Activated naive CD8-positive, alpha-beta T cell treated with anti-CD3 and anti-CD28 coated beads for 36 hours (primary cell): Measurements from ENCODE around the gene IGDCC3. TPM values are rescaled to one million over a fixed set of nuclear protein-coding genes. Genes with fewer than 3 reads are reported as not detected.
"Not testable (repeated sequence)": the region's sequence is repeated elsewhere in the genome, so short reads cannot be mapped to it uniquely, and the experiment has no call there.

Experiments
- DNase-seq: peaks from one replicate; pipeline ENCODE4 v3.0.0; 2021
- H3K27ac Mint-ChIP-seq: one replicate; pipeline ENCODE4 v1.8.0; 2022; ENCODE audit warnings: mild to moderate bottlenecking, moderate library complexity, mixed read lengths
- H3K27me3 Mint-ChIP-seq: one replicate; pipeline ENCODE4 v1.8.0; 2022; ENCODE audit warnings: mild to moderate bottlenecking, mixed read lengths
- H3K36me3 Mint-ChIP-seq: one replicate; pipeline ENCODE4 v1.8.0; 2021; ENCODE audit warnings: mild to moderate bottlenecking, mixed read lengths
- H3K4me1 Mint-ChIP-seq: one replicate; pipeline ENCODE4 v1.8.0; 2021; ENCODE audit warnings: mixed read lengths
- H3K4me3 Mint-ChIP-seq: one replicate; pipeline ENCODE4 v1.8.0; 2022; ENCODE audit warnings: mild to moderate bottlenecking, moderate library complexity, mixed read lengths
- H3K9me3 Mint-ChIP-seq: one replicate; pipeline ENCODE4 v1.8.0; 2022; ENCODE audit warnings: mixed read lengths
- total RNA-seq, 2 experiments: library from RNA; stranded (reverse); gene quantifications; one replicate each; pipeline ENCODE4 v1.2.3, GENCODE V29; 2021

IGDCC3 gene
- total RNA-seq, 2 experiments from 2014 or later = not detected

DNA sequence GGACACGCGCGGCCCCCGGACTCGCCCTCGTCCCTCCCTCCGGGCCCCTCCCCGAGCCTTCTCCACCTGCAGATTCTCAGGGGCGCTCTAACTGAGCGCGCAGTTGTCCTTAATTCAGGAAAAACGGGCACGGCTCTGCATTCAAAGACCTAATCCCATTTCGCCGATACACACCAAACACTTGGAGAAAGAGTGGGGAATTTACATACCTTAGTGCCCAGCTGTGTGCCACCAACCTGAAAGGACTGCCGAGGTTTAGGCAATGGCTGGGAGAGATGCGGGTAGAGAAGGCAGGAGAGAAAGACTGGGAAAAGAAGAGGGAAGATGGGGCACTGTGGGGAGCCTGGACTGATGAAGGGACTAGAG lies 21.8 kb downstream of the IGDCC3 start:
- Mint-ChIP-seq H3K27ac (no peak overlapping the region), H3K4me3 (no peak overlapping the region), H3K4me1 (peaks cover 2% of the 10 kb centered on the region), H3K9me3 (peaks cover 11% of the 10 kb centered on the region), H3K27me3 (peaks cover 50% of the 10 kb centered on the region), H3K36me3 (no peaks in the 10 kb centered on the region)
- no peak for DNase-seq

DNA sequence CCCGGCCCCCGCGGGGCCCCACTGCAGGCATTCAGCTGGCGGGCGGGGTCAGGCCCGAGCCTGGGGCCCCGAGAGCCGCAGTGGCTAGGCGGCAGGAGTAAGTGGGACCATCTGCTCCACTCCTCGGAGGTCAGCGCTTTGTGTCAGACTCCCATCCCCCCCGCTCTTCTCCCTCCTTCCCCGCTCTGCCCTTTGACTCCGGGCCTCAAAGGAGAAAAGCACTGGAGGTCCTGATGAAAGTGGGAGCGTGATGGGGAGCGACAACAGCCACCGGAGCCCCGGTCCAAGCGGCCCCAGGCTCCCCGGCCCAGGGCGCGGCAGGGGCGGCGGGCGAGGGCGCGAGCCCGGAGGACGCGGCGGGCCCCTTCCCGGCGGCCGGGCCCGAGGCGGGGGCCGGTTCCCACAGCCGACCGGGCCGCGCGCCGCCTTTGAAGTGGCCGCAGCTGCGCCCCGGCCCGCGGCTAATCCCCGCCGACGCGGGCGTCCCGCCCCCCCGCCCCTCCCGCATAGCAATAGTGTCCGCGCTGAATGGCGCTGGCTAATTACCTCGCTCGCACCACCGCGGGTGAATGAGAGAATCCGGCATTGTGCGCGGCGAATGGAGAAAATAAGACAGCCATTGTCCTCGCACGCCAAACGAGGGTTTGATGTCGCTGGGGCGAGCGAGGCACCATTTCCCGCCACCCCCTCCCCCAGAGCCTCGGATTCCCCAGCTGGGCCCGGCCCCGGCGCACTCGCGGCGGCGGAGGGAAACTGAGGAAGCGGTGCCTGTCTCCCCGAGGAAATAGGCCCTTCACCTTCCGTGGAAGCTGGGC lies 22.4 kb downstream of the IGDCC3 start:
- Mint-ChIP-seq H3K9me3 (peaks cover 11% of the 10 kb centered on the region), H3K36me3 (no peaks in the 10 kb centered on the region), H3K4me3 (peak overlapping the region; percentile 58), H3K27me3 (peaks cover 54% of the 10 kb centered on the region), H3K27ac (no peak overlapping the region), H3K4me1 (peaks cover 2% of the 10 kb centered on the region)
- DNase-seq = no peak

GRCh38 chr15:65354835-65355172 lies 23.0 kb downstream of the IGDCC3 start:
- Mint-ChIP-seq H3K4me1 (peaks cover 2% of the 10 kb centered on the region), H3K9me3 (peaks cover 11% of the 10 kb centered on the region), H3K27me3 (peaks cover 55% of the 10 kb centered on the region), H3K27ac (no peak overlapping the region), H3K4me3 (no peak overlapping the region), H3K36me3 (no peaks in the 10 kb centered on the region)
- no peak for DNase-seq

- not testable (repeated sequence) for H3K4me3 Mint-ChIP-seq
- H3K27me3 Mint-ChIP-seq = peaks cover 62% of the 10 kb centered on the region
Observed at GRCh38 chr15:65351972-65352371, 25.8 kb downstream of the IGDCC3 start.

GRCh38 chr15:65349338-65349737 lies 28.5 kb downstream of the IGDCC3 start:
- Mint-ChIP-seq H3K36me3 (no peaks in the 10 kb centered on the region), H3K4me1 (no peaks in the 10 kb centered on the region), H3K27ac (no peak overlapping the region), H3K4me3 (no peak overlapping the region), H3K27me3 (peaks cover 48% of the 10 kb centered on the region), H3K9me3 (peaks cover 9% of the 10 kb centered on the region)
- DNase-seq = no peak

More at GRCh38 chr15:65351972-65352371, 25.8 kb downstream of the IGDCC3 start:
- H3K9me3 Mint-ChIP-seq = peaks cover 11% of the 10 kb centered on the region
- not testable (repeated sequence) for DNase-seq, H3K36me3 Mint-ChIP-seq, H3K27ac Mint-ChIP-seq, H3K4me1 Mint-ChIP-seq

DNA sequence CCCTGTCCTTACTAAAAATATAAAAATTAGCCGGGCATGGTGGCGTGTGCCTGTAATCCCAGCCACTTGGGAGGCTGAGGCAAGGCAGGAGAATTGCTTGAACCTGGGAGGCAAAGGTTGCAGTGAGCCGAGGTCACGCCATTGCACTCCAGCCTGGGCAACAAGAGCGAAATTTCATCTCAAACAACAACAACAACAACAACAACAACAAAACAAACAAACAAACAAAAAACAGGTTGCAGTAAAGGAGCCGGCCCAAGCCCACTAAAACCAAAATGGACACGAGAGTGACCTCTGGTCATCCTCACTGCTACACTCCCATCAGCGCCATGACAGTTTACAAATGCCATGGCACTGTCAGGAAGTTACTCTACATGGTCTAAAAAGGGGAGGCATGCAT lies 30.0 kb downstream of the IGDCC3 start:
- H3K4me3 Mint-ChIP-seq, DNase-seq, H3K27ac Mint-ChIP-seq, H3K4me1 Mint-ChIP-seq, H3K36me3 Mint-ChIP-seq, H3K9me3 Mint-ChIP-seq: not testable (repeated sequence)
- H3K27me3 Mint-ChIP-seq = peaks cover 32% of the 10 kb centered on the region

- Mint-ChIP-seq H3K9me3 (no peaks in the 10 kb centered on the region), H3K4me1 (no peaks in the 10 kb centered on the region), H3K36me3 (no peaks in the 10 kb centered on the region), H3K27me3 (peaks cover 28% of the 10 kb centered on the region), H3K27ac (no peak overlapping the region), H3K4me3 (no peak overlapping the region)
- no peak for DNase-seq
Observed at GRCh38 chr15:65346856-65347598, 30.8 kb downstream of the IGDCC3 start.

- DNase-seq = no peak
- no peak overlapping the region for H3K4me3 Mint-ChIP-seq
- H3K27me3 Mint-ChIP-seq = peaks cover 29% of the 10 kb centered on the region
- no peaks in the 10 kb centered on the region for H3K36me3 Mint-ChIP-seq
- no peaks in the 10 kb centered on the region for H3K4me1 Mint-ChIP-seq
- no peak overlapping the region for H3K27ac Mint-ChIP-seq
- H3K9me3 Mint-ChIP-seq = no peaks in the 10 kb centered on the region
Observed at GRCh38 chr15:65344914-65345275, 32.9 kb downstream of the IGDCC3 start.

DNA sequence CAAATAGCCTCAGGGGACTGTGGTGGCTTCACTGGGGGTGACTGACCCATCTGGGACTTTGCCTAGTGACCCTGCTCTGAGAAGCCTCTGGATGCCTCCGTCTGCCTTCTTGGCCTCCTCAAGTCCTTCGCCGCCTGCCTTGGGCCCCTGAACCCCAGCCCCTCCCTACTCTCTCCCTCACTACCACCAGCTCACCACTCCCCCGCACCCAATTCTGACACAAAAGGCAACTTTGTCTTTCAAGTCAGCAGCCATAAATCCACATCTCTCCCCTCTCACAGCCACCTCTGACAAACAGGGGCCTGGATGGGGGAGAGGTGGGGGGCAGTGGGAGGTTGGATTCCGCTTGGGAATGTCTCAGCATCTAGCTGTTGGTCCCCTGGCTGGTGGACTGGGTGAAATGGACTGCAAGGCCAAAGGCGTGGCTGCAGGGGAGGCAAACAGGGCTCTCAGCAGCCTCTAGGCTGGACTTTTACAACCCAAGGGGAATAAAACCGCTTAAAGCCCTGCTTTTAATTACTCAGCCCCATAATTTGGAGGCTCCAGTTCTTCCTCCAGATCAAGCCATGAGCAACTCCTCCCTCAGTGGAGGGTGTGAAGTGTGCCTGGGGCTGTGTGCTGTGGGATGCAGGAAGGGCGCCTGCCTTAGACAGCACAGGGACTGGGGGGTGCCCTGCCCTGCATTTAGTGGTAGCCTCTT lies 33.4 kb downstream of the IGDCC3 start:
- no peak for DNase-seq
- Mint-ChIP-seq H3K36me3 (no peaks in the 10 kb centered on the region), H3K4me3 (no peak overlapping the region), H3K27me3 (peaks cover 27% of the 10 kb centered on the region), H3K27ac (no peak overlapping the region), H3K4me1 (no peaks in the 10 kb centered on the region), H3K9me3 (no peaks in the 10 kb centered on the region)

DNA sequence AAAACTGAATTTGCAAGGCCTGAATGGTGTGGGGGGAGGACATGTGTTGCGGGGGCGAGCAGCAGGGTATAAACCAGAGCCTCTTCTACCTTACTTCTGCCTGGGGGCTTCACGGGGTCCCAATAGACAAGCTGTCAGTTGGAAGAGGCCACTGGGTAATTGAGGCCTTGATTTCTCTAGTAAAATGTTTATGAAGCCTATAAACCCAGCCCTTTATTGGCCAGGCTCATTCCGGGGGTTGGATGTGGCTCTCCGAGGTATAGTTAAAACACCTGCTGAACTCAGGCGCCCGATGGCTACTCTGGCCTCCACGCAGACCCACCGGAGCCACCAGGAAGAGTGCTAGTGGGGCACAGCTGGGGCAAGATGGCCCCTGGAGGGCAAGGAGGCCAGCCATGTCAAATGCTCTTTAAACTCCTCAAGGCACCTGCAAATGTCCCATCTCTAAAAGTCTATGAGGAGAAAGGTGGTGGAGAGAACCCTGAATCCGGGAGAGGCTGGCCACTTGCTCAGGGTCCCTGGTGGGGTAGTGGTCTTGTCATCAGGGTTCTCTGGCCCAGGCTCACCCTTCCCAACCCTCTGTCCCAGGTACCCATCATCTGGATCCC lies 34.3 kb downstream of the IGDCC3 start:
- H3K9me3 Mint-ChIP-seq = no peaks in the 10 kb centered on the region
- no peak for DNase-seq
- H3K27me3 Mint-ChIP-seq = peaks cover 21% of the 10 kb centered on the region
- no peaks in the 10 kb centered on the region for H3K4me1 Mint-ChIP-seq
- no peak overlapping the region for H3K27ac Mint-ChIP-seq
- H3K36me3 Mint-ChIP-seq = no peaks in the 10 kb centered on the region
- no peak overlapping the region for H3K4me3 Mint-ChIP-seq

DNA sequence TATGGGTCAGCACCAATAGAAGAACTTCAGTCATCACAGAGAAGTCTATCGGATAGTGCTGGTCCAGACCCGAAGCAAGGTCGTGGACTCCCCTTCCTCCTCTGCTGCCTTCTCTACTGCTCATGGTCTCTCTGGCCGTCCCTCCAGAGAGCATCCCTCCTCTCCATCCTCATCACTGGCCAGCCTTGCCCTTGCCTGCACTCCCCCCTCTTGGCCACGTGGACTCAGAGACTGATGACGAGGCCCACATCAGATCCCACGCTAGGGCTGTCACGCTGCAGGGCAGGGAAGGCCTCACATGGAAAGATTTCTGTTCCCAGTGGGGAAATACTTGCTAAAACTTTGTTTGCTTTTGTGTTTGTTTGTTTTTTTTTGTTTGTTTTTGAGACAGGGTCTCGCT lies 35.3 kb downstream of the IGDCC3 start:
- H3K4me3 Mint-ChIP-seq = no peak overlapping the region
- H3K27ac Mint-ChIP-seq = no peak overlapping the region
- H3K4me1 Mint-ChIP-seq = no peaks in the 10 kb centered on the region
- DNase-seq = no peak
- no peaks in the 10 kb centered on the region for H3K36me3 Mint-ChIP-seq
- peaks cover 13% of the 10 kb centered on the region for H3K27me3 Mint-ChIP-seq
- no peaks in the 10 kb centered on the region for H3K9me3 Mint-ChIP-seq

DNA sequence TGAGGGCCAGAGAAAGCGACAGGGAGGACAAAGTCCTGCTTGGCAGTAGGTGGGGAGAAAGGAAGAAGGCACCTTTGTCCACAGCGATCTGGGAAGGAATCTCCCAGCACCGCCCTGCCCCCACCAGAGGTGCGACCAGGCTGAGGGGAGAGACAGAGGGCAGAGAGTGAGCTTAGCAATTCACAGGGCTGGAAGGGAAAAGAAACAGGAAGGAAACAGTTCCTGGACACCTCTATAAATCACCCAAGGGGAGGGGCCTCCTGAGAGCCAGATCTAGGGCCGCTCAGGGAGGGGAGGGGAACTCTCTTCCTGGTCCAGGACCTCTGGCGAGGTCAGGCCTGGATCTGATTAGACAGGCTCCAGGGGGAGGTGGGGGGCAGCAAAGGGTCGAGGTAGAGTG lies 37.9 kb downstream of the IGDCC3 start:
- Mint-ChIP-seq H3K4me1 (no peaks in the 10 kb centered on the region), H3K4me3 (no peak overlapping the region), H3K9me3 (no peaks in the 10 kb centered on the region), H3K27ac (no peak overlapping the region), H3K36me3 (no peaks in the 10 kb centered on the region), H3K27me3 (peaks cover 6% of the 10 kb centered on the region)
- no peak for DNase-seq

GRCh38 chr15:65339416-65339815 lies 38.4 kb downstream of the IGDCC3 start:
- H3K36me3 Mint-ChIP-seq = no peaks in the 10 kb centered on the region
- no peaks in the 10 kb centered on the region for H3K9me3 Mint-ChIP-seq
- H3K4me3 Mint-ChIP-seq = no peak overlapping the region
- no peak overlapping the region for H3K27ac Mint-ChIP-seq
- H3K27me3 Mint-ChIP-seq = peaks cover 6% of the 10 kb centered on the region
- H3K4me1 Mint-ChIP-seq = no peaks in the 10 kb centered on the region
- no peak for DNase-seq

- Mint-ChIP-seq H3K27ac (no peak overlapping the region), H3K4me1 (no peaks in the 10 kb centered on the region), H3K27me3 (peaks cover 10% of the 10 kb centered on the region), H3K36me3 (no peaks in the 10 kb centered on the region), H3K4me3 (no peak overlapping the region), H3K9me3 (no peaks in the 10 kb centered on the region)
- no peak for DNase-seq
Observed at GRCh38 chr15:65338823-65339222, 39.0 kb downstream of the IGDCC3 start.

GRCh38 chr15:65338366-65338765 lies 39.4 kb downstream of the IGDCC3 start:
- no peak for DNase-seq
- Mint-ChIP-seq H3K9me3 (no peaks in the 10 kb centered on the region), H3K27ac (no peak overlapping the region), H3K36me3 (no peaks in the 10 kb centered on the region), H3K4me3 (no peak overlapping the region), H3K27me3 (peaks cover 10% of the 10 kb centered on the region), H3K4me1 (no peaks in the 10 kb centered on the region)
